ENCODE measurements around the gene UPB1. TPM values are rescaled to one million over a fixed set of nuclear protein-coding genes. Genes with fewer than 3 reads are reported as not detected.
"Not testable (repeated sequence)": the region's sequence is repeated elsewhere in the genome, so short reads cannot be mapped to it uniquely, and the experiment has no call there.

Gene UPB1
- total RNA-seq, 3 donors from 2014 or later: 0.16 to 0.23 (median 0.16) TPM

DNA sequence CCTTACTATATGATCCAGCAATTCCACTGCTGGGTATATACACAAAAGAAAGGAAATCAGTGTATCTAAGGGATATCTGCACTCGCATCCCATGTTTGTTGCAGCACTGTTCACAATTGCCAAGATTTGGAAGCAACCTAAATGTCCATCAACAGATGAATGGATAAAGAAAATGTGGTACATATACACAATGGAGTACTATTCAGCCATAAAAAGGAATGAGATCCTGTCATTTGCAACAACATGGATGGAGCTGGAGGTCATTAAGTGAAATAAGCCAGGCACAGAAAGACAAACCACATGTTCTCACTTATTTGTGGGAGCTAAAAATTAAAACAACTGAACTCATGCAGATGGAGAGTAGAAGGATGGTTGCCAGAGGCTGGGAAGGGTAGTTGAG is 5.7 kb upstream of the UPB1 start:
- not testable (repeated sequence) for DNase-seq; H3K36me3 Mint-ChIP-seq (ENCODE audit: insufficient read depth); ATAC-seq; H3K9me3 Mint-ChIP-seq; H3K4me3 Mint-ChIP-seq
- Mint-ChIP-seq H3K4me1 (ENCODE audit: low read depth) (peaks cover 12% of the 10 kb centered on the region), H3K27me3 (ENCODE audit: low read depth) (peaks cover 22% of the 10 kb centered on the region)

DNA sequence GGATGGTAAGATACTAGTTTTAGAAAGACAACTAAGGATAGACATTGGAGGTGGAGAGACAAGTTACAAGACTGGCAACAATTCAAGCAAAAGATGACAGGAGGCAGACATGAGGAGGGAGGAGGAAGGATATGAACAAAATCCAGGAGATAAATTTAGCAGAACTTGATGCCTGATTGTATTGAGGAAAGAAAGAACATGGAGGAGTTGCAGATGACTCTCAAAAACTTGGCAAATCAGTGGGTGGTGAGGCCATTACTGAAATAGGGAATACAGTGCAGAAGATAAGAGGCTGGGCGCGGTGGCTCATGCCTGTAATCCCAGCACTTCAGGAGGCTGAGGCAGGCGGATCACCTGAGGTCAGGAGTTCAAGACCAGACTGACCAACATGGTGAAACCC is 2.7 kb upstream of the UPB1 start:
- no peak overlapping the region for H3K4me3 Mint-ChIP-seq
- no peak for DNase-seq
- no peaks in the 10 kb centered on the region for H3K4me1 Mint-ChIP-seq (ENCODE audit: low read depth)
- peaks cover 40% of the 10 kb centered on the region for H3K27me3 Mint-ChIP-seq (ENCODE audit: low read depth)
- H3K9me3 Mint-ChIP-seq: no peaks in the 10 kb centered on the region
- no peaks in the 10 kb centered on the region for H3K36me3 Mint-ChIP-seq (ENCODE audit: insufficient read depth)
- no peak for ATAC-seq

DNA sequence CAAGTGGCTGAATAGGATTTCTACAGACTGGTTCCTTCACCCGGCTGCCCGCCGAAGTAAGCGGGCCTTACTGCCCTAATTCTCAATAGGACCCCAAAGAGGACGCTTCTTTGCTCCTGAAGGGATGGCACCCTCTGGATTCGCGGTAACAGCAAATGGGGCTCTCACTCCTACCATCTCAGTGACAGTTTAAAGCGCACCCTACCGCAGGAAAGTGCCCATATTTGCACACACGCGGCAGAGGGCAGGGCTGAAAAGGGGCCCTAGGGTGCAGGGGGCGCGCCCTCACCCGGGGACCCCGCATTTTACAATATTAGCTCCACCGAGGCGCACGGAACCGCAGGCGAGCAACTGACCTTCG is 985 bp upstream of the UPB1 start:
- Mint-ChIP-seq H3K4me3 (no peak overlapping the region), H3K9me3 (no peaks in the 10 kb centered on the region), H3K36me3 (ENCODE audit: insufficient read depth) (no peaks in the 10 kb centered on the region), H3K4me1 (ENCODE audit: low read depth) (peaks cover 3% of the 10 kb centered on the region), H3K27me3 (ENCODE audit: low read depth) (peaks cover 40% of the 10 kb centered on the region)
- DNase-seq (no peak), ATAC-seq (no peak)

DNA sequence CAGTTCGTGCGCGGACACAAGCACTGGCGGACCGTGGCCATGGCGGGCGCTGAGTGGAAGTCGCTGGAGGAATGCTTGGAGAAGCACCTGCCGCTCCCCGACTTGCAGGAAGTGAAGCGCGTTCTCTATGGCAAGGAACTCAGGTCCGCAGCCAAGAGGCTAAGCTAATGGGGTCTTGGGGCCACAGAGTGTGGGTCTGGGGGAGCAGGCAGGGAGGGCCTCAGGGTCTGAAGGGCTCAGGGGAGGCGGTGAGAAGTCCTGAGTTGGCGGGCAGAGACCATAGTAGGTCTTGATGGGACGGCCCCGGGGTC is 188 bp downstream of the UPB1 start:
- no peak for ATAC-seq
- H3K4me1 Mint-ChIP-seq (ENCODE audit: low read depth): peaks cover 3% of the 10 kb centered on the region
- no peaks in the 10 kb centered on the region for H3K9me3 Mint-ChIP-seq
- DNase-seq: no peak
- H3K36me3 Mint-ChIP-seq (ENCODE audit: insufficient read depth): no peaks in the 10 kb centered on the region
- peaks cover 39% of the 10 kb centered on the region for H3K27me3 Mint-ChIP-seq (ENCODE audit: low read depth)
- no peak overlapping the region for H3K4me3 Mint-ChIP-seq

DNA sequence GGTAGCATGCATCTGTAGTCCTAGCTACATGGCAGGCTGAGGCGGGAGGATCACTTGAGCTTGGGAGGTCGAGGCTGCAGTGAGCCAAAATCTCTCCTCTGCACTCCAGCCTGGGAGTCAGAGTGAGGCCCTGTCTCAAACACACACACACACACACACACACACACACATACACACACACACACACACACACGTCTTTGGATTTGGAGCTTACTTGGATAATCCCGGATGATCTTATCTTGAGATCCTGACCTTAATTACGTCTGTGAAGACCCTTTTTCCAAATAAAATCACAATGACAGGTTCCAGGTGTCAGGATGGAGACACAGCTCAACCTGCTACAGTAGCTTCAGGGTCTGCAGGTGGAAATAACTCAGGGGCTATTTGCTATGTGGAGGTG is 1.1 kb downstream of the UPB1 start:
- ATAC-seq (no peak), DNase-seq (no peak)
- H3K4me3 Mint-ChIP-seq: no peak overlapping the region

DNA sequence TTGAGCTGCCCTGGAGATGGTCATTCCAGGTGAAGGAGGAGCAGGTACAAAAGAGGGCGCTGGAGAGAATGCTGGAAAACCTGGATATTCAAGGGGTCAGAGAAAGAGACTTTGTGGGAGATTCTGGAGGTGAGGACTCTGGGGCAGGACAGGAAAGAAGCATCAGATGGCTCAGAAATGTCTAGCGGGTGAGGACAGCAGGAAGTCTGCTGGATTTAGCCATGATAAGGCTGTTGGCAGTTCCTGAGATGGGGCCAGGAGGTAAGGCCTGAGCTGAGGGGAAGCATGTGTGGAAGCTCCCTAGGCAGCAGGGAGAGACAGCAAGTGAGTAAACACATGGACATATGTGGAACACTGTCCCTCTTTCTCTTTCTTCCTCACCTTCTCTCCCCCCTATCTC is 1.5 kb downstream of the UPB1 start:
- Mint-ChIP-seq H3K4me1 (ENCODE audit: low read depth) (peaks cover 3% of the 10 kb centered on the region), H3K27me3 (ENCODE audit: low read depth) (peaks cover 36% of the 10 kb centered on the region), H3K9me3 (no peaks in the 10 kb centered on the region), H3K36me3 (ENCODE audit: insufficient read depth) (no peaks in the 10 kb centered on the region), H3K4me3 (no peak overlapping the region)
- DNase-seq (no peak), ATAC-seq (no peak)

More for the DNA sequence above, 1.1 kb downstream of the UPB1 start:
- Mint-ChIP-seq H3K9me3 (no peaks in the 10 kb centered on the region), H3K4me1 (ENCODE audit: low read depth) (peaks cover 3% of the 10 kb centered on the region), H3K36me3 (ENCODE audit: insufficient read depth) (no peaks in the 10 kb centered on the region), H3K27me3 (ENCODE audit: low read depth) (peaks cover 36% of the 10 kb centered on the region)

DNA sequence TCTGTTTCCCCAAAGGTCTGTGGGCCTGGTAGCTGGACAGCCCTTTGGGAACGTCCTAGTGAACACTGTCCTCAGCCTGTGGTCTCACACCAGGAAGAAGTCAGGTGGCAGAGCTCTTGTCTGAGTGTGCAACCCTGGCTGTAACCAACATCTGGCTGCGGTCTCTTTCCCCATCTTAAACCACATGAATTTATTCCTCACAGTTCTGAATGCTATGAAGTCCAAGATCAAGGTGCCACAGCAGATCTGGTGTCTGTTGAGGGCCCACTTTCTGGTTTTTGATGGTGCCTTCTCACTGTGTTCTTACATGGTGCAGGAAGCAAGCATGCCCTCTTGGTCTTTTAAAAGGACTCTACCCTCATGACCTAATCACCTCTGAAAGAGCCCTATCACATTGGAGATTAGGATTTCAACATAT is 2.7 kb downstream of the UPB1 start:
- no peaks in the 10 kb centered on the region for H3K36me3 Mint-ChIP-seq (ENCODE audit: insufficient read depth)
- no peaks in the 10 kb centered on the region for H3K9me3 Mint-ChIP-seq
- H3K4me1 Mint-ChIP-seq (ENCODE audit: low read depth): peaks cover 3% of the 10 kb centered on the region
- peak in 1 of 2 donors; percentile 30 for ATAC-seq
- no peak for DNase-seq
- peaks cover 31% of the 10 kb centered on the region for H3K27me3 Mint-ChIP-seq (ENCODE audit: low read depth)
- no peak overlapping the region for H3K4me3 Mint-ChIP-seq

DNA sequence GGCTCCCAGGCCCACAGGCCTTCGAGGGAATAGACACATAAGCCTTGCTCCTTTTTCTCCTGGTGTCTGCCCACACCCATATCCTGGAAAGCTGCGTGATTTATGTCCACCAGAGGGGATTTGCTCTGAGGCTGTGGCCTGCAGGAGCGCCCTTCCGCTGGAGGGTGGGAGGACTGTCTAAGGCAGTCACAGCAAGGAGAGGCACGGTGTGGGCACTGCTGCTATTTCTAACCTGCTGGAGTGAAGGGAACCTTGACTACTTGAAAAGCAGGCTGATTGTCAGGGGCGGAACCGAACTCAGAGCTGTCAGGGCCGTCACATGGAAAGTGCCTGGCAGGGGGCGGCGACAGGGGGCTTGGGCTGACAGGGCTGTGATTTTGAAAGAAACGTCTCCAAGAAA is 3.7 kb downstream of the UPB1 start:
- H3K4me3 Mint-ChIP-seq: no peak overlapping the region
- no peaks in the 10 kb centered on the region for H3K9me3 Mint-ChIP-seq
- ATAC-seq (no peak), DNase-seq (no peak)
- peaks cover 22% of the 10 kb centered on the region for H3K27me3 Mint-ChIP-seq (ENCODE audit: low read depth)
- H3K4me1 Mint-ChIP-seq (ENCODE audit: low read depth): peaks cover 11% of the 10 kb centered on the region
- no peaks in the 10 kb centered on the region for H3K36me3 Mint-ChIP-seq (ENCODE audit: insufficient read depth)

DNA sequence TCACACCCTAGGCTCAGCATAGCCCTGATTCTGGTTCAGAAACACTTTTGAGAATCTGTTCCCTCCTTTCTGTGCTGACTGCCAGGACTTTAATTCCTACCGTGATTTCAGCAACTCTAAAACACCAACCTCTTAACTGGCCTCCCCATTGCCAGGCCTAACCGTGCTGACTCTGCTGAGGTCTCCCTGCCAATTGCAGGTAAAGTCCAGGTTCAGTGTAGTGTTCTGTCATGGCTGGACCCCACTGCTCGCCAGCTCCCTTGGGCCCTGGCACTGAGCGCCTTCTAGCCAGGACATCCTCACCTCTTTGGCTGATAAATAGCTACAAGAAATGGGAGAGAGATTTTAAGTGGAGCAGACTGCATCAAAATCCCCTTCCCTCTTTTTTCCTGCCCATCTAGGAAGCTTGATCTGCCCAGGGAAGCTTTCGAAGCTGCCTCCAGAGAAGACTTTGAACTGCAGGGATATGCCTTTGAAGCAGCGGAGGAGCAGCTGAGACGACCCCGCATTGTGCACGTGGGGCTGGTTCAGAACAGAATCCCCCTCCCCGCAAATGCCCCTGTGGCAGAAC is 4.7 kb downstream of the UPB1 start:
- Mint-ChIP-seq H3K4me3 (no peak overlapping the region), H3K9me3 (no peaks in the 10 kb centered on the region)
- ATAC-seq: no peak

DNA sequence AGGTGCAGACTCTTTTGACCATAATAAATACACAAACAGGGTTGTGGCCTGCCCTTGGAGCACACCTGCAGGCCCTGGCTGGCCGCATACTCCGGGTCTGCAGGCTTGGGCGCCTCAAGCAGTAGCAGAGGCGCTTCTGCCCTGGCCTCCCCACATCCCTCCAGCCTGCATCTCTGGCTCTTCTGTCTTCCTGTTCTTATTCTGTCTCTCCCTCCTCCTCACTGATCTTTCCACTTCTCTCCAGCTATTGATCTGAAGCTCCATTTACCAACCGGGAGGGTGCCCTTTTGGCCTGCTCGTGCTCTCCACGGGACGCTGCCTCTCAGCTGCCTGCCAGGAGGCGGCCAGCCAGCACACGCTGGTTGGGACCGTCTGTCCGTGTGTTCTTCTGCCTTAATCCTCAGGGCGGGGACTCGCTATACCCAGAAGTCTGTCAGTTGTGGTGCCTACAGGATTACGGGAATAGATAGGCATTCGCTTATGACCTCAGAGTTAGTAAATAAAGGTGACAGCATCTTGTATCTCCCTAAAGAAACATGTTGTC is 5.2 kb downstream of the UPB1 start:
- Mint-ChIP-seq H3K27me3 (ENCODE audit: low read depth) (peaks cover 13% of the 10 kb centered on the region), H3K4me3 (no peak overlapping the region), H3K36me3 (ENCODE audit: insufficient read depth) (no peaks in the 10 kb centered on the region), H3K4me1 (ENCODE audit: low read depth) (peaks cover 11% of the 10 kb centered on the region), H3K9me3 (no peaks in the 10 kb centered on the region)
- no peak for DNase-seq
- ATAC-seq: no peak

More for the DNA sequence above, 4.7 kb downstream of the UPB1 start:
- peaks cover 19% of the 10 kb centered on the region for H3K27me3 Mint-ChIP-seq (ENCODE audit: low read depth)
- H3K36me3 Mint-ChIP-seq (ENCODE audit: insufficient read depth): no peaks in the 10 kb centered on the region
- H3K4me1 Mint-ChIP-seq (ENCODE audit: low read depth): peaks cover 11% of the 10 kb centered on the region
- no peak for DNase-seq

DNA sequence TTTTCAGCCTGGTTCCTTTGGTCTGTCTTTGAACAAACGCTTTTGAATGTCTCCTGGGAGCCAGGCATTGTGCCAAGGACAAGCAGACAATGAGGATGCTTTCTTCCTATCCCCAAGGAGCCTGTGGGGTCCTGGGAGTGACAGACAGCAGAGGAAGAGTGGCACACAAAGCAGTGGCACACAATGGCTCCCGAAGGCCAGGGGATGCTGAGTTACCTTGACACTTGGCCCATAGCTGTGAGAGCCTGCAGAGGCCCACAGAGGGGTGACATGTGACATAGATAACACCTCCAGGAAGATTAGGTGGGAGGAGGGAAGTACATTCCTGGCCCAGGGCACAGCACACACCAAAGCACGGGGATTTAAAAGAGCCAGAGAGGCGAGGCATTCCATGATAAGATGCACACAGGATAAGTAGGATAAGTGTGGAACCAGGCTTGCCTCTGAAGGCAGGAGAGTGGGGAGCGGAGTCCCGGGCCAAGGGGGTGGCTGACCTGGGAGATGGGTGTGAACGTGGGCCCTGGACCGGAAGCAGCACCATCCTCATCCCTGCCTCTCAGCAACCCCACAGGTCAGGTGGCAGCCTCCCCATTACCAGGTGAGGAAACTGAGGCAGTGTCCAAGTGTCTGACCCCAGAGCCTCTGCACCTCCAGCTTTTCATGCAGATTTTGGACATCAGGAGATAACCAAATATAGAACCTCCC is 6.3 kb downstream of the UPB1 start:
- no peak overlapping the region for H3K4me3 Mint-ChIP-seq
- ATAC-seq (no peak), DNase-seq (no peak)
- peaks cover 11% of the 10 kb centered on the region for H3K4me1 Mint-ChIP-seq (ENCODE audit: low read depth)
- no peaks in the 10 kb centered on the region for H3K36me3 Mint-ChIP-seq (ENCODE audit: insufficient read depth)
- no peaks in the 10 kb centered on the region for H3K9me3 Mint-ChIP-seq
- peaks cover 3% of the 10 kb centered on the region for H3K27me3 Mint-ChIP-seq (ENCODE audit: low read depth)

DNA sequence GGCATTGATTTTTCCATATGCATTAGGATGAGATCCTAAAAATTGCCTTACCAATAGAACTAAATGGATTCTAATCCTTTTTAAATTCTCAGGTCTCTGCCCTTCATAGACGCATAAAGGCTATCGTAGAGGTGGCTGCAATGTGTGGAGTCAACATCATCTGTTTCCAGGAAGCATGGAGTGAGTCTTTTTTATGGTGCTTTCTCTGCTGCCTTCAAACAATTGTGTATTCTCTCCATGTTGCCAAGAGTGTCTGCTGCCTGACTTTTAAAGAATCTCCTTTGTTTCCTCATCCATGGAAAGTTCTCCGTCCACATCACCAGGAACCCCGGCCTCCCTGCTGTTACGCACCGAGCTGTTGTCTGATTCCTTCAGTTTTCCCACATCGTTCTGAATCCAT is 6.9 kb downstream of the UPB1 start:
- ATAC-seq: no peak

DNA sequence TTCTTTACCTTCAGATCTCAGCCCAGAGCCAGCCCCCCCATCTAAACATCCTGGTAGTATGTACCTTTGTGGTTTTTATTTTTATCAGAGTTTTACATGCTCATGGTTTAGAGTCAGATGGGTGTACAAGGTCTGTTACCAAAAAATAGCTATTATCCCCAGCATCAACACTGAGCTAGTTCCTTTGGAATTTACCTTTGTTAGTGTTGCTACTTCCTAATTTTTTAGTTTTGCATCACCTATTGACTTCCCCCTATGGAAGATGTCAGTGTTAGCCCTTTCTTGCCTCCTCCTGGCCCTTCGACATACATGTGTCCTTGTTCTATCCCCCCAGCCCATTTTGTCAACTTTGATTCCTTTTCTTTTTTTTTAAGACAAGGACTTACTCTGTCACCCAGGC is 7.4 kb downstream of the UPB1 start:
- Mint-ChIP-seq H3K4me1 (ENCODE audit: low read depth) (peaks cover 11% of the 10 kb centered on the region), H3K27me3 (ENCODE audit: low read depth) (no peaks in the 10 kb centered on the region), H3K4me3 (no peak overlapping the region), H3K9me3 (no peaks in the 10 kb centered on the region), H3K36me3 (ENCODE audit: insufficient read depth) (no peaks in the 10 kb centered on the region)
- ATAC-seq: no peak
- no peak for DNase-seq

More for the DNA sequence above, 6.9 kb downstream of the UPB1 start:
- Mint-ChIP-seq H3K4me3 (no peak overlapping the region), H3K27me3 (ENCODE audit: low read depth) (no peaks in the 10 kb centered on the region), H3K9me3 (no peaks in the 10 kb centered on the region), H3K36me3 (ENCODE audit: insufficient read depth) (no peaks in the 10 kb centered on the region), H3K4me1 (ENCODE audit: low read depth) (peaks cover 11% of the 10 kb centered on the region)
- no peak for DNase-seq

DNA sequence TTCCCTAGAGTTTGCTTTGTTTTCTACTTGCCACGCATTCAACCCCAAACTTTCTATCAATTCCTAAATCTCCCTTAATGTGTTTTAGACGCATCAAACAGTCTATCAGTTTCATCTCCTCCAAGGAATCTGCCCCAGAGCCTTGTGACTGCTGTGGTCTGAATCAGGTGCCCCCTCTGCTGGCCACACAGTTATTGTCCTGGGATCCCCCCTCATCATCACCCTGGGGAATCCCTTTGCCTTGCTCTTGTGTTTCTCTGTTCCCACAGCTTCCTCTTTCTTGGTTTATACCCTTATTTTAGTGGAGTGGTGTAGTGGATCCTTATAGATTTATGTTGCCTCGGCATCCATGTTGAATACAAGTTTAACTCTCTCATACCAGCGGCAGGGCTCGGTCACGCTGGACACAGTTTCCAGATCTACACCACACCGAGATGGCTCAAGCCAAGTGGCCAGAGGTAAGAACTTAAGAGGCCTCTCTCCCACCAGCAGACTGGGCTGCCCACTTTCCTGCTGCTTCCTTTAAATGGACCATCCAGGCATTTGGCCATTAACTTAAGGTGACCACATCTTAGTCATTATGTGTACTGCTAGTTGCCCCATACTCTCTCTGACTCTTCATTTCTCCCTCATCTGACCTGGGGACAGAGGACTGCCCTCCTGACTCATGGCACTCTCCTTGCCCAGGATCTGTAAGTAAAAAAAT is 8.2 kb downstream of the UPB1 start:
- ATAC-seq (peak; percentile 73 to 88), DNase-seq (peak; percentile 64)
- no peak overlapping the region for H3K4me3 Mint-ChIP-seq
- no peaks in the 10 kb centered on the region for H3K36me3 Mint-ChIP-seq (ENCODE audit: insufficient read depth)
- H3K9me3 Mint-ChIP-seq: no peaks in the 10 kb centered on the region
- H3K27me3 Mint-ChIP-seq (ENCODE audit: low read depth): no peaks in the 10 kb centered on the region
- H3K4me1 Mint-ChIP-seq (ENCODE audit: low read depth): peaks cover 8% of the 10 kb centered on the region

DNA sequence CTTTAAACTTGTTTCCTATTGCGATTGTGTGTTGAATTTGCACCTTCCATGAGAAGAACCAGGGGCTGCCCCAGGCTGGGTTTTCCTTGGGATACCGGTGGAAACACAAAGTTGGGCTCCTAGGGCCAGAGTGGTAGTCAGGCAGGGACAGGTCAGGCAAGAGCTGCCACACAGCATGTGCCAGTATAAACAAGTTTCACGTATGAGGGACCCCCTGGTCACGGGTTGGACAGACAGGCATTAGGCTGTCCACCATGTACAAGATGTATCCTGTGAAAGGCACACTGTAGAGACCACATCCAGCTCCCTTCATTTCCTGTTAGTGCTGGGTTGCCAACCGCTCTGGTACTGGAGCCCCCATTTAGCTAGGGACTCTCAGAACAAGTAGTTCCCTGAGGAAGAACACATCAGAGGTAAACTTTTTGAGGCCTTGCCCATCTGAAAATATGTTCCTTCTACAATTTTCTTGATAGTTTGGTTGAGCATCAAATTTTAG is 8.8 kb downstream of the UPB1 start:
- H3K9me3 Mint-ChIP-seq: no peaks in the 10 kb centered on the region
- no peak for ATAC-seq

More for the DNA sequence above, 8.8 kb downstream of the UPB1 start:
- H3K4me3 Mint-ChIP-seq: no peak overlapping the region
- H3K36me3 Mint-ChIP-seq (ENCODE audit: insufficient read depth): no peaks in the 10 kb centered on the region
- DNase-seq: no peak
- H3K4me1 Mint-ChIP-seq (ENCODE audit: low read depth): peaks cover 8% of the 10 kb centered on the region
- no peaks in the 10 kb centered on the region for H3K27me3 Mint-ChIP-seq (ENCODE audit: low read depth)

All from activated T-cell treated with anti-CD3 and anti-CD28 coated beads, Interleukin-2, amount 50 U/mL, for 4 hours (primary cell).